ENCODE results near the gene CAMK1G. TPM values are rescaled to one million over a fixed set of nuclear protein-coding genes. Genes with fewer than 3 reads are reported as not detected.

Gene CAMK1G
- total and polyA plus RNA-seq, 2 of the 4 experiments (the other 2 are of a cell fraction): 0.72 to 1.8 TPM

GRCh38 chr1:209621741-209622655 lies 38.5 kb downstream of the CAMK1G start:
- no peak for DNase-seq
- Histone ChIP-seq H3K36me3 (ENCODE audit: control insufficient read depth, insufficient read depth, low read length) (no peaks in the 10 kb centered on the region), H3K27ac (ENCODE audit: insufficient read depth, low read length) (no peak overlapping the region), H3K4me3 (ENCODE audit: insufficient read depth, low read depth, low read length) (no peak overlapping the region), H2AK9ac (replicated peaks; ENCODE audit: low read depth, low read length, poor library complexity) (no peak overlapping the region), H3K9ac (ENCODE audit: low read depth, low read length) (no peak overlapping the region), H3K9me1 (ENCODE audit: insufficient read depth, low read length) (no peaks in the 10 kb centered on the region), H2AFZ (replicated peaks; ENCODE audit: low read length, poor library complexity) (no peak overlapping the region), H2BK15ac (ENCODE audit: low read depth, low read length) (no peak overlapping the region), H3K18ac (ENCODE audit: low read depth, low read length) (no peak overlapping the region), H3K27me3 (ENCODE audit: control insufficient read depth, insufficient read depth, low read length) (no peaks in the 10 kb centered on the region), H3K4ac (ENCODE audit: low read depth, low read length) (no peak overlapping the region), H3K4me1 (ENCODE audit: control insufficient read depth, insufficient read depth, low read length) (no peaks in the 10 kb centered on the region; the same call in 1 of the 2 replicates), H4K91ac (ENCODE audit: insufficient read depth, low read depth, low read length) (no peak overlapping the region), H4K8ac (ENCODE audit: low read depth in 2 of 2, low read length in 2 of 2) (no peak overlapping the region), H3K9me3 (ENCODE audit: control insufficient read depth, insufficient read depth, low read length) (no peaks in the 10 kb centered on the region), H3K23ac (ENCODE audit: low read depth, low read length) (no peak overlapping the region), H3K4me2 (ENCODE audit: low read depth, low read length) (no peak overlapping the region), H2BK120ac (ENCODE audit: low read depth, low read length) (no peak overlapping the region), H3K14ac (replicated peaks; ENCODE audit: low read depth, low read length) (no peak overlapping the region), H3K79me1 (ENCODE audit: low read depth in 1 of 2, low read length in 2 of 2) (no peaks in the 10 kb centered on the region), H4K5ac (ENCODE audit: low read depth, low read length) (no peak overlapping the region), H4K20me1 (ENCODE audit: insufficient read depth, low read length) (no peaks in the 10 kb centered on the region), H2BK20ac (ENCODE audit: low read depth, low read length) (no peak overlapping the region), H2BK5ac (ENCODE audit: low read depth, low read length, poor library complexity, severe bottlenecking) (no peak overlapping the region), H3K56ac (ENCODE audit: extremely low read depth, insufficient read depth, low read length) (no peak overlapping the region), H2AK5ac (ENCODE audit: low read depth, low read length) (no peak overlapping the region)
- no TSS peak for BruUV-seq (replicated peaks)
- no peak for ATAC-seq (ENCODE audit: low read depth)
- ChIA-PET POLR2A (ENCODE audit: unreplicated experiment) (no interaction called here), CTCF (no interaction called here)
- intact Hi-C loops (cut with micrococcal nuclease): no loop called here
- TF ChIP-seq BHLHE40 (IDR thresholded peaks at IDR 0.05; ENCODE audit: low read depth, low read length): no peak
- TF ChIP-seq MAZ (IDR thresholded peaks at IDR 0.05; ENCODE audit: borderline replicate concordance, low read depth, low read length): no peak
- no peak for TF ChIP-seq NFE2L2 (IDR thresholded peaks at IDR 0.05; ENCODE audit: low read depth, low read length)
- no peak for TF ChIP-seq CEBPB (IDR thresholded peaks at IDR 0.05; ENCODE audit: low read depth, low read length)
- no peak for TF ChIP-seq FOS (IDR thresholded peaks at IDR 0.05; ENCODE audit: low read depth, low read length)
- TF ChIP-seq ELK1 (IDR thresholded peaks at IDR 0.05; ENCODE audit: borderline replicate concordance, low read depth, low read length): no peak
- no peak for TF ChIP-seq CHD1 (IDR thresholded peaks at IDR 0.05; ENCODE audit: low read depth, low read length)
- no peak for TF ChIP-seq SMC3 (IDR thresholded peaks at IDR 0.05; ENCODE audit: low read depth, low read length)
- no peak for TF ChIP-seq CTCF (conservative IDR thresholded peaks at IDR 0.05; ENCODE audit: low read depth, low read length)
- no peak for TF ChIP-seq USF2 (IDR thresholded peaks at IDR 0.05; ENCODE audit: low read depth, low read length)
- TF ChIP-seq RFX5 (IDR thresholded peaks at IDR 0.05; ENCODE audit: low read depth, low read length): no peak
- in situ Hi-C loops (cut with MboI; ENCODE audit: low sequenced_read_pairs): no loop called here
- dilution Hi-C loops (cut with HindIII; ENCODE audit: low sequenced_read_pairs, unreplicated experiment): no loop called here
- 90% methylated on average over 5 of the region's 11 CpGs; no CpG with 5 or more reads in 1 of the 2 experiments for WGBS, 2 experiments (ENCODE audit: extremely low coverage in 2 of 2, insufficient read length in 1 of 2)

All from IMR-90 (cell line).